PC-3 (cell line): ENCODE data around the gene GTF3C2.

ENCODE experiments used
- CTCF ChIP-seq: fragments of 300-600 bp; sonication (generic); conservative IDR thresholded peaks from 2 replicates; pipeline ENCODE4 v1.5.1; 2017; ENCODE audit warnings: antibody characterized with exemption, low read depth, mild to moderate bottlenecking, low read length
- EZH2 ChIP-seq: fragments of 300-600 bp; sonication (generic); IDR thresholded peaks from one replicate; pipeline ENCODE4 v1.6.1; 2017; ENCODE audit warnings: antibody characterized with exemption, mild to moderate bottlenecking, low read length; ENCODE audit not compliant: unreplicated experiment
- EZH2phosphoT487 ChIP-seq: fragments of 300-600 bp; sonication (generic); IDR thresholded peaks from 2 replicates; pipeline ENCODE4 v1.6.1; 2018; ENCODE audit warnings: mild to moderate bottlenecking, antibody characterized with exemption, low read length, borderline replicate concordance

GRCh38 chr2:27350106-27350693 is 6.4 kb downstream of the GTF3C2 start:
- TF ChIP-seq CTCF (no peak), EZH2 (no peak), EZH2phosphoT487 (no peak)
